ENCODE data around the gene CMTM5. TPM values are rescaled to one million over a fixed set of nuclear protein-coding genes. Genes with fewer than 3 reads are reported as not detected.
"Not testable (repeated sequence)": the region's sequence is repeated elsewhere in the genome, so short reads cannot be mapped to it uniquely, and the experiment has no call there.

Gene CMTM5
- total and polyA plus RNA-seq, 5 donors: 0.36 to 13.9 (median 1.3) TPM

- 63% methylated on average over 16 of the region's 16 CpGs for WGBS
- H3K9me3 ChIP-seq (ENCODE audit: control insufficient read depth, low read length); intact Hi-C loops (cut with DNase I); H3K4me1 ChIP-seq (ENCODE audit: control insufficient read depth, insufficient read depth, low read length); H3K4me3 ChIP-seq (ENCODE audit: low read length); H3K27me3 ChIP-seq (ENCODE audit: control insufficient read depth, insufficient read depth): not testable (repeated sequence)
- ATAC-seq (peak; percentile 1 to 2), DNase-seq (peak in 1 of 3 donors; percentile 47)
- peak overlapping the region; percentile 1 for H3K27ac ChIP-seq (ENCODE audit: low read length)
These were observed 23.8 kb downstream of the CMTM5 start for GRCh38 chr14:23400496-23401149.

DNA sequence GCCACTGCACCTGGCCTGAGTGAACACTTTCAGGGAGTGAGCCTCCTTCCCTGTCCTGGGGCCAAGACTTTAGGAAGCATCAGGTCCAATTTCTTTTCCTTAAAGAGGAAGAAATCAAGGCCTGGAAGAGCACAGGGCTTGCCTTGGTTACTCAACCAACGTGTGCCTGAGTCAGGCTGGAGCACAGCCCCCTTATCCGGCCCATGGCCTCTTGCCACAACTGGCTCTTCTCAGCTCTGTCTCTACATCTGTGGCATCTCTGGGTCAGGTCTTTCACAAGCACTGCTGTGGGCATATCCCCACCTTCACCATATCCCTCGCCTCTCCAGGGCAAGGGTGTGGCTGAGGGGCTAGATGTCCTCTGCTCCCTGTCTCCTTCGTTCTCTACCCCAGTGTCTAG lies 24.4 kb downstream of the CMTM5 start:
- WGBS: 53% methylated on average over 4 of the region's 4 CpGs
- no peaks in the 10 kb centered on the region for H3K4me1 ChIP-seq (ENCODE audit: control insufficient read depth, insufficient read depth, low read length)
- peak overlapping the region; percentile 21 for H3K27ac ChIP-seq (ENCODE audit: low read length)
- H3K27me3 ChIP-seq (ENCODE audit: control insufficient read depth, insufficient read depth): no peaks in the 10 kb centered on the region
- DNase-seq: peak in 2 of 3 donors; percentile 11 to 37
- no peaks in the 10 kb centered on the region for H3K9me3 ChIP-seq (ENCODE audit: control insufficient read depth, low read length)
- intact Hi-C loops (cut with DNase I): no loop called here
- H3K4me3 ChIP-seq (ENCODE audit: low read length): no peak overlapping the region
- peak; percentile 0 for ATAC-seq

DNA sequence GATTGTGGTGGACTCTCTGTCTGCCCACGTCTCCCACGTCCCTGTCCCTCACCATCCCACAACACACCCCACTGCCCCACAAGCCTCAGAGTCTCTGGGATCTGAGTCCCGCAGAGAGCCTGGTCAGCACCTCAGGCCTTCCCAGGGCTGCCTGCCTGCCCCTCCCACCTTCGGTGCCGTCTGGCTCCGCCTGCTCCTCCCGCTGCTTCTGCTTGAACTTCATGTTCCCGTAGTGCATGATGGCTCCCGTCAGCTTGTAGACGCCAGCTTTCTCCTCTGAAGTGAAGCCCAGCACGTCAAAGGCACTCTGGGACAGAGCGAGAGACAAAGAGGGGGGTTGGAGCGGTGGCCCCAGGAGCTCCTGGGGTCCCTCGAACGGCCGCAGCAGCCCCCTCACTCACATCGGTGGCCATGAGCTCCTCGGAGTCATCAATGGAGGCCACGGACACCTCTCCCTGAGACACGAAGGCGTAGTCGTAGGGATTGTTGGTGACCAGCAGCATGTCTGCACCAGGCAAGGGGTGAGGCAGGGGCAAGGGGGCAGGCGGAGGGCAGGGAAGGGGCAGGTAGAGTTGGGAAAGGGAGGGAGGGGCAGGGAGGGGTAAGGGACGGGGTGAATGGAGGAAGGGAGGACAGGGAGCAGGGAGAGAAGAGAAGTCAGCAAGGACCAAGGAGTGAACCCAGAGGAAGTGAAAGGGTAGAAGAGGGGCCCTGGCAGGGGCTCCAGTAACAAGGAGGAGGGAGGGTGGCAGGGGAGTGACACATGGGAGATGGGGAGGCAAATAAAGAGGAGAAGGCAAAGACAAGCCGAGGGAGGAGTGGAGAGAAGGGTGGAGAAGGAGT lies 25.7 kb downstream of the CMTM5 start:
- Histone ChIP-seq H3K9me3 (ENCODE audit: control insufficient read depth, low read length) (no peaks in the 10 kb centered on the region), H3K4me1 (ENCODE audit: control insufficient read depth, insufficient read depth, low read length) (no peaks in the 10 kb centered on the region), H3K4me3 (ENCODE audit: low read length) (no peak overlapping the region), H3K27ac (ENCODE audit: low read length) (peak overlapping the region; percentile 85), H3K27me3 (ENCODE audit: control insufficient read depth, insufficient read depth) (no peaks in the 10 kb centered on the region)
- intact Hi-C loops (cut with DNase I): no loop called here
- ATAC-seq: no peak
- 48% methylated on average over 25 of the region's 25 CpGs for WGBS
- peak in 2 of 3 donors; percentile 14 to 63 for DNase-seq

- Histone ChIP-seq H3K27me3 (ENCODE audit: control insufficient read depth, insufficient read depth) (no peaks in the 10 kb centered on the region), H3K9me3 (ENCODE audit: control insufficient read depth, low read length) (no peaks in the 10 kb centered on the region), H3K4me1 (ENCODE audit: control insufficient read depth, insufficient read depth, low read length) (no peaks in the 10 kb centered on the region), H3K27ac (ENCODE audit: low read length) (peak overlapping the region; percentile 85), H3K4me3 (ENCODE audit: low read length) (peak overlapping the region; percentile 27)
- ATAC-seq: no peak
- WGBS: 49% methylated on average over 7 of the region's 7 CpGs
- peak in 2 of 3 donors; percentile 13 to 39 for DNase-seq
- intact Hi-C loops (cut with DNase I): no loop called here
These were observed 26.2 kb downstream of the CMTM5 start for GRCh38 chr14:23403139-23403438.

DNA sequence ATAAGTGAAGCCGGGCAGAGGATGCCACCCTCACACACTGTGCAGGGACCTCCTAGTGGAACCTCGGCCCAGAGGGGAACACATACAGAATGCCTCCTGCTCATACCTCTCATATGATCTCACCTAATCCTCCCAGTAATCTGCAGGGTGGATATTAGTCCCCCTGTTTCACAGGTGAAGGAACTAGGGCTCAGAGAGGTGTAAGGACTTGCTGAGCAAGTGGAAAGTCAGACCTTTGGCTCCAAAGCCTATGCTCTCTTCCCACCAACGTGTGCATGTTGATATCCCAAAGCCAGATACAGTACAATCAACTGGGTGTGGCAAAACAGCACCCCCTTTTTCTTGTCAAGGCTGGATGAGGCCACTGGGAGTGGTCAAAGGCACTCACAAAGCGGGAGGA lies 27.1 kb downstream of the CMTM5 start:
- WGBS: 58% methylated on average over 4 of the region's 4 CpGs
- ATAC-seq (no peak), DNase-seq (no peak)
- intact Hi-C loops (cut with DNase I): no loop called here
- peak overlapping the region; percentile 27 for H3K4me3 ChIP-seq (ENCODE audit: low read length)
- H3K27ac ChIP-seq (ENCODE audit: low read length): peak overlapping the region; percentile 85
- no peaks in the 10 kb centered on the region for H3K4me1 ChIP-seq (ENCODE audit: control insufficient read depth, insufficient read depth, low read length)
- no peaks in the 10 kb centered on the region for H3K9me3 ChIP-seq (ENCODE audit: control insufficient read depth, low read length)
- H3K27me3 ChIP-seq (ENCODE audit: control insufficient read depth, insufficient read depth): no peaks in the 10 kb centered on the region

DNA sequence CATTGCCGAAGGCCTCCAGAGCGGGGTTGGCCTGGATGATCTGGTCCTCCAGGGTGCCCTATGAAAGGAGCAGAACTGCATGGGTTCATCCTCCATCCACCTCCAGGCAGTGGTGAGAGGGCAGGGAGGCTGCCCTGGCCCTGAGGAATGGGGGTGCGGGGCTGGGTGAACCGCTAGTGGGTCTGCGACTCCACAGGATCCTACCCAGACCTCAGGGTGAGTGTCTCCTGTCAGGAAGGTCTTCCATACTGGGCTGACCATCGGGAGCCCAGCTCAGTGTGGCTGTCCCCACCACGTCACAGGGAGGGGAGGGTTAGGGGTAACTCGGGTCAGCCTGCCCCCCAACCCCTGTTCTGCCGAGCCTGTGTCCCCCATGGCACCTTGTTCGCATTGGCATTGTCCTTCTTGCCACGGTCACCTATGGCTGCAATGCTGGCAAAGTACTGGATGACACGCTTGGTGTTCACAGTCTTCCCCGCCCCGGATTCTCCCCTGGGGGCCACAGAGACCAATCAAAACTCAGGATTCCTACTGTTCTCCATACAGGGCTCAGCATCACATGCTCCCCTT lies 27.6 kb downstream of the CMTM5 start:
- DNase-seq (peak in 2 of 3 donors; percentile 10 to 47), ATAC-seq (no peak)
- Histone ChIP-seq H3K27me3 (ENCODE audit: control insufficient read depth, insufficient read depth) (no peaks in the 10 kb centered on the region), H3K4me1 (ENCODE audit: control insufficient read depth, insufficient read depth, low read length) (no peaks in the 10 kb centered on the region), H3K4me3 (ENCODE audit: low read length) (peak overlapping the region; percentile 37), H3K27ac (ENCODE audit: low read length) (peak overlapping the region; percentile 85), H3K9me3 (ENCODE audit: control insufficient read depth, low read length) (no peaks in the 10 kb centered on the region)
- intact Hi-C loops (cut with DNase I): no loop called here
- 70% methylated on average over 14 of the region's 14 CpGs for WGBS

GRCh38 chr14:23405096-23405495 lies 28.2 kb downstream of the CMTM5 start:
- 56% methylated on average over 10 of the region's 10 CpGs for WGBS
- H3K27ac ChIP-seq (ENCODE audit: low read length): peak overlapping the region; percentile 85
- no peaks in the 10 kb centered on the region for H3K9me3 ChIP-seq (ENCODE audit: control insufficient read depth, low read length)
- ATAC-seq (no peak), DNase-seq (peak in 2 of 3 donors; percentile 18 to 53)
- H3K4me1 ChIP-seq (ENCODE audit: control insufficient read depth, insufficient read depth, low read length): no peaks in the 10 kb centered on the region
- H3K4me3 ChIP-seq (ENCODE audit: low read length): peak overlapping the region; percentile 37
- intact Hi-C loops (cut with DNase I): loop anchor here in 1 of 4 donors (5.0 kb wide), 1 partner anchor 37 kb away; no protein-coding TSS in a partner anchor
- no peaks in the 10 kb centered on the region for H3K27me3 ChIP-seq (ENCODE audit: control insufficient read depth, insufficient read depth)

- intact Hi-C loops (cut with DNase I): loop anchor here in 1 of 4 donors (5.0 kb wide), 1 partner anchor 37 kb away; no protein-coding TSS in a partner anchor
- 70% methylated on average over 13 of the region's 13 CpGs for WGBS
- Histone ChIP-seq H3K27me3 (ENCODE audit: control insufficient read depth, insufficient read depth) (no peaks in the 10 kb centered on the region), H3K4me3 (ENCODE audit: low read length) (peak overlapping the region; percentile 37), H3K9me3 (ENCODE audit: control insufficient read depth, low read length) (no peaks in the 10 kb centered on the region), H3K4me1 (ENCODE audit: control insufficient read depth, insufficient read depth, low read length) (no peaks in the 10 kb centered on the region), H3K27ac (ENCODE audit: low read length) (peak overlapping the region; percentile 85)
- DNase-seq: peak in 2 of 3 donors; percentile 20 to 47
- ATAC-seq: no peak
These were observed 28.7 kb downstream of the CMTM5 start for GRCh38 chr14:23405516-23406025.

GRCh38 chr14:23406244-23406643 lies 29.4 kb downstream of the CMTM5 start:
- H3K27me3 ChIP-seq (ENCODE audit: control insufficient read depth, insufficient read depth): no peaks in the 10 kb centered on the region
- intact Hi-C loops (cut with DNase I): loop anchor here in 1 of 4 donors (5.0 kb wide), 1 partner anchor 36 kb away; no protein-coding TSS in a partner anchor
- DNase-seq (peak in 1 of 3 donors; percentile 31), ATAC-seq (no peak)
- no peaks in the 10 kb centered on the region for H3K4me1 ChIP-seq (ENCODE audit: control insufficient read depth, insufficient read depth, low read length)
- H3K9me3 ChIP-seq (ENCODE audit: control insufficient read depth, low read length): no peaks in the 10 kb centered on the region
- H3K4me3 ChIP-seq (ENCODE audit: low read length): peak overlapping the region; percentile 37
- 42% methylated on average over 4 of the region's 4 CpGs for WGBS
- H3K27ac ChIP-seq (ENCODE audit: low read length): peak overlapping the region; percentile 85

DNA sequence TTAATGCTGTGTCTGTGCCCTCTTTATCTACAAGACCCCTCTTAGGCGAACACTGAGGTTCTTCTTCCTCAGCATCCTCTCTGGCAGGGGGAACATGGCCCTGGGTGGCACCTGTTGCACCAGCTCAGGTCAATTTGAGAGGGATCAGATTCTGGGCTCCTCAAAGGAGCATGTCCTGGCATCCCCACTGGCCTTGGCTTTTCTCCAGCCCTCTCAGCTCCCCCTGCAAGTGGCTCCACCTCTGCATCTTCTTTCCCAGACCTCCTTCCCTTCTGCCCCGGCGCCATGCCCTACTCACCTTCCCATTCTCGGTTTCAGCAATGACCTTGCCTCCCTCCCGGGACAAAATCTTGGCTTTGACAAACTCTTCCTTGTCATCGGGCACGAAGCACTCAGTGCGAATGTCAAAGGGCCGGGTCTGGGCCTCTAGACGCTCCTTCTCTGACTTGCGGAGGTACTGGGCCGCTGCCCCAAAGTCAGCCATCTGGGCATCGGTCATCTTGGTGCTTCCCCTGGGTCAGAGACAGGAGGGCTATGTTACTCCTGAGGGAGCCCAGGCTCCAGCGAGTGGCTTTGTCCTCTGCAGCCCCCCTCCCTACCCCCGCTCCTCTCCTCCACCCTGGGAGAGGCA lies 30.0 kb downstream of the CMTM5 start:
- intact Hi-C loops (cut with DNase I): loop anchor here in 1 of 4 donors (5.0 kb wide), 1 partner anchor 35 kb away; no protein-coding TSS in a partner anchor
- Histone ChIP-seq H3K9me3 (ENCODE audit: control insufficient read depth, low read length) (no peaks in the 10 kb centered on the region), H3K4me3 (ENCODE audit: low read length) (peak overlapping the region; percentile 37), H3K27me3 (ENCODE audit: control insufficient read depth, insufficient read depth) (no peaks in the 10 kb centered on the region), H3K27ac (ENCODE audit: low read length) (peak overlapping the region; percentile 85), H3K4me1 (ENCODE audit: control insufficient read depth, insufficient read depth, low read length) (no peaks in the 10 kb centered on the region)
- ATAC-seq (no peak), DNase-seq (peak in 2 of 3 donors; percentile 18 to 50)
- 66% methylated on average over 15 of the region's 15 CpGs for WGBS

All from right cardiac atrium (tissue), 5 donors.